ENCODE measurements around the gene TNPO3.
A peak's percentile ranks its signal among the peaks of the same experiment; 100 is the strongest.
"Not testable (repeated sequence)": the region's sequence is repeated elsewhere in the genome, so short reads cannot be mapped to it uniquely, and the experiment has no call there.

Gene TNPO3

DNA sequence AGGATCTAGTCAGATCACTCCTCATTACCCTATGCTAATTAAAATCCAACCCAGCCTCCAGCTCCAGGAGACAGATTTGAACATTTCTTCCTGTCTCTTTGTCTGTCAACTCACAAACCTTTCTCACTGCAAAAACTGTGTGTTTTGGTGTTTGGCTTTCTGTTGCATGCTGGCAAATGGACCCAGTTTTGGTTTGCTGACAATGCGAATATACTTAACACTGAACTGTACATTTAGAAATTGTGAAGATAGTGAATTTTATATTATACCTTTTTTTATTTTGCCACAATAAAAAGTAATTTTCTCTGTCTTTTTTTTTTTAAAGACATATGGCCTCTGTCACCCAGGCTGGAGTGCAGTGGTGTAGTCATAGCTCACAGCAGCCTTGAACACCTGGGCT is 18.3 kb upstream of the TNPO3 start:
- in situ Hi-C loops (cut with MboI; ENCODE audit: low pct_unique_long_range_greater_than_20kb, low sequenced_read_pairs), result no loop called here
- no peak for DNase-seq

- peak; percentile 31 for DNase-seq
- in situ Hi-C loops (cut with MboI; ENCODE audit: low pct_unique_long_range_greater_than_20kb, low sequenced_read_pairs), result no loop called here
Measured at GRCh38 chr7:129072479-129073011, 17.6 kb upstream of the TNPO3 start.

DNA sequence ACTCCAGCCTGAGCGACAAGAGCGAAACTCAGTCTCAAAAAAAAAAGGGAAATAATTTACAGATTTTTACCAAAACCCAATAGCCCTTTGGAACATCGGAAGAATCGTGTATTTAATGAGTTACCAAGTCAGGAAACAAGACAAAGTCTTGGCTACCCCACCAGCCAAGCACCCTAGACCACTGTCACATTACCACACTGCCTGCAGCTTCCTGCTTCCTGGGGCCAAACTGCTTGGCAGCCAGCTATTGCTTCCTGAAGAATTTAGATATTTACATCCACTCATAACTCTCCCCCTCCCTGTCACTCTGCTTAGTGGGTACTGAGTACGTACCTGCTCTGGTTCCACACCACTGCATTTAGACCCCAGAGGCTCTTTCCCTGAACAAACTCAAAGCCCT is 14.1 kb upstream of the TNPO3 start:
- in situ Hi-C loops (cut with MboI; ENCODE audit: low pct_unique_long_range_greater_than_20kb, low sequenced_read_pairs), result no loop called here
- DNase-seq, result peak; percentile 29

DNA sequence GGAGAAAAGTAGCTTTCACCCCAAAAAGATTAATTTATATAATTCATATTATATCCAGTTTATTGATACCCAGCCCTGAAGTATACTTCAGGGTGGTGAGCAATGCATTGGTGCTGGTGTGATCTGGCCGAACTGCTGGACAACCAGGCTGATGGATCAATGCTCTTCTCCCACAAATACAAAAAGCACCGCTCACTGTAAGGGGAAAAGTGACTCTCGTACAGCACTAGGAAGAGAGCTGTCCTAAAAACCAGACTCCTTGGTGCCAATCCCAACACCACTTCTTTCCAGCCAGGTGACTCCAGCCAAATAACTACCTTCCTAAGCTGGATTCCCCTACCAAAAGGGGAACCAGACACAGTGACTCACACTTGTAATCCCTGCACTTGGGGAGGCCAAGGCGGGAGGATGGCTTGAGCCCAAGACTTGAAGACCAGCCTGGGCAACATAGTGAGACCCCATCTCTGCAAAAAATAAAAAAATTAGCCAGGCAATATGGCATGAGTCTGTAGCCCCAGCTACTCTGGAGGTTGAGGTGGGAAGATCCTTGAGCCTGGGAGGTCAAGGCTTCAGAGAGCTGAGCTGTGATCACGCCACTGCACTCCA is 13.1 kb upstream of the TNPO3 start:
- DNase-seq, result no peak
- in situ Hi-C loops (cut with MboI; ENCODE audit: low pct_unique_long_range_greater_than_20kb, low sequenced_read_pairs), result no loop called here

DNA sequence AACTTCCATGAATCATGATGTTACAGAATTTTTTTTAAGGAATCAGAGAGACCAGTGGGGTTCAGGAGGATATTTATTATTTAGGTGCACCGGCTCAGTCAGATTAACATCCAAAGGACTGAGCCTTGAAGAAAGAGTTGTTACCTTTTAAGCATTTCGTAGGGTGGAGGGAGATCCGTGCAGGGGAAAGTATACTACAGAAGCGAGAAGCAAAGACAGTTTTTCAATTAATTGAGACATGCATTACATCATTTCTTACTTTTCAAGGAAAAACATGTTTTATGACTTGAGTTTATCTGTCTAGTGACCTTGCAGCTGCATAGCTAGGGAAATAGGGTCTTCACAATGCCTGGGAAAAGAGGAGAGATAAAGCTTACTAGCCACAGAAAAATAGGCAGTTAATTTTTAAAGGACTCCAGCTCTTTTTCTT is 12.2 kb upstream of the TNPO3 start:
- DNase-seq; in situ Hi-C loops (cut with MboI; ENCODE audit: low pct_unique_long_range_greater_than_20kb, low sequenced_read_pairs): not testable (repeated sequence)

- in situ Hi-C loops (cut with MboI; ENCODE audit: low pct_unique_long_range_greater_than_20kb, low sequenced_read_pairs), result no loop called here
- DNase-seq, result no peak
Measured at GRCh38 chr7:129066290-129067131, 11.6 kb upstream of the TNPO3 start.

DNA sequence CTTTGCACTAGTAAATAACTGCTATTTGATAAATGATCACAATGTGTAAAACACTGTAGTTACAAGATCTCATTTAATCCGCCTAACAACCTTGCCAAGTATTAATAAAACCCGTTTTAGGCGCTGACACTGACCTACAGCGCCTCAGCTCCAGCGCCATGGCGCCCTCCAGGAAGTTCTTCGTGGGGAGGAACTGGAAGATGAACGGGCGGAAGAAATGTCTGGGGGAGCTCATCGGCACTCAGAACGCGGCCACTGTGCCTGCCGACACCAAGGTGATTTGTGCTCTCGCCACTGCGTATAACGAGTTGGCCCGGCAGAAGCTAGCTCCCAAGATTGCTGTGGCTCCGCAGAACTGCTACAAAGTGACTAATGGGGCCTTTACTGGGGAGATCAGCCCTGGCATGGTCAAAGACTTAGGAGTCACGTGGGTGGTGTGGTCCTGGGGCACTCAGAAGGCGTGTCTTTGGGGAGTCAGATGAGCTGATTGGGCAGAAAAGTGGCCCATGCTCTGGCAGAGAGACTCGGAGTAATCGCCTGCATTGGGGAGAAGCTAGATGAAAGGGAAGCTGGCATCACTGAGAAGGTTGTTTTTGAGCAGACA is 1.1 kb upstream of the TNPO3 start:
- in situ Hi-C loops (cut with MboI; ENCODE audit: low pct_unique_long_range_greater_than_20kb, low sequenced_read_pairs), result no loop called here
- no peak for DNase-seq

DNA sequence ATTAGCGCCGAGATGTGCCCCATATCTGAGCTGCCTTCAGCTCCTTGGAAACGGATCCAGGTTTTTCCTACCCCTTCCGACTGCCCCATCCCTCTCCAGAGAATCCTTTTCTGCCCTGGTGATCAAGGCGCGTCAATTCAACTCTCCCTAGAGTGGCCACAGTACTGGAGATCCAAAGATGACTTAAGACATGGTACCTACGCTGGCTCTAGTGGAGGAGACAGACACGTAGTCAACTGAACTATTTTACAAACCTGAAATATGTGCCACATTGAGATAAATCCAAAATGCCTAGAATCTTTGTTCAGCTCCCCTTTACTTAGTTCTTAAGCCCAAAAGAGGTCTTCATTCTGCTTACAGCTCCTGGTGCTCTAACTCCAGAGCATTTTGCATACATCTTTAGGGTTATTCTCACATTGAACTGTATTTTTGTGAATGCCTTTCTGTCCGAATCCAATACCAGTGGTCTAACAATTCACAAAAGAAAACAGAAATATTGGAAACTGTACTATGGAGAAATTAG is 444 bp upstream of the TNPO3 start:
- in situ Hi-C loops (cut with MboI; ENCODE audit: low pct_unique_long_range_greater_than_20kb, low sequenced_read_pairs), result no loop called here
- DNase-seq, result no peak

- in situ Hi-C loops (cut with MboI; ENCODE audit: low pct_unique_long_range_greater_than_20kb, low sequenced_read_pairs), result no loop called here
- DNase-seq, result no peak
Measured at GRCh38 chr7:129053938-129054437, 923 bp downstream of the TNPO3 start.

- in situ Hi-C loops (cut with MboI; ENCODE audit: low pct_unique_long_range_greater_than_20kb, low sequenced_read_pairs), result no loop called here
- DNase-seq, result no peak
Measured at GRCh38 chr7:129052441-129052840, 2.5 kb downstream of the TNPO3 start.

GRCh38 chr7:129051459-129051858 is 3.5 kb downstream of the TNPO3 start:
- in situ Hi-C loops (cut with MboI; ENCODE audit: low pct_unique_long_range_greater_than_20kb, low sequenced_read_pairs); DNase-seq: not testable (repeated sequence)

- in situ Hi-C loops (cut with MboI; ENCODE audit: low pct_unique_long_range_greater_than_20kb, low sequenced_read_pairs), result no loop called here
- DNase-seq, result no peak
Measured at GRCh38 chr7:129047761-129048160, 7.2 kb downstream of the TNPO3 start.

DNA sequence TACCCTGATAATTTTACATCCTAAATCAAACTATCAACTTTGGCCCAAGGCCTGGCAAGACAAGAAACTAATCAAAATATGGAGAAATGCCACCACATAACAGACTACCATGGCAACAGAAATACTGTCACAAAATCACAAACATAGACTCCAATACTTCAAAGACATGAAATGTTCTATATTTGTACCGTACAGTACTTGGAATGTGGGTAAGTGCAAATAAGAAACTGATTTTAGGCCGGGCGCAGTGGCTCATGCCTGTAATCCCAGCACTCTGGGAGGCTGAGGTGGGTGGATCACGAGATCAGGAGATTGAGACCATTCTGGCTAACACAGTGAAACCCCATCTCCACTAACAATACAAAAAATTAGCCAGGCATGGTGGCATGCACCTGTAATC is 9.2 kb downstream of the TNPO3 start:
- DNase-seq, result no peak
- in situ Hi-C loops (cut with MboI; ENCODE audit: low pct_unique_long_range_greater_than_20kb, low sequenced_read_pairs), result no loop called here

DNA sequence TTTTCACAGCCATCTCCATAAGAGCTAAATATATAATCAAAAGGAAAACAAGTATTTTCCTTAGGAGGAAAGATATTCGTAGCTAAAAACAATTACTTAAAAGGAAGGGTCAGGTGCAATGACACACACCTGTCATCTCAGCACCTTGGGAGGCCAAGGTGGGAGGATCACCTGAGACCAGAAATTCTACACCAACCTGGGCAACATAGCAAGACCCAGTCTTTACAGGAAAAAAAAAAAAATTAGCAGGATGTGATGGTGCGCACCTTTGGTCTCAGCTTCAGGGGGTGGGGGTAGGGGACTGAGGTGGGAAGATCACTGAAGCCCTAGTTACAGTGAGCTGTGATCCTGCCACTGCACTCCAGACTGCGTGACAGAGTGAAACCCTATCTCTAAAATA is 11.9 kb downstream of the TNPO3 start:
- in situ Hi-C loops (cut with MboI; ENCODE audit: low pct_unique_long_range_greater_than_20kb, low sequenced_read_pairs), result no loop called here
- no peak for DNase-seq

GRCh38 chr7:129041142-129042085 is 13.5 kb downstream of the TNPO3 start:
- no peak for DNase-seq
- in situ Hi-C loops (cut with MboI; ENCODE audit: low pct_unique_long_range_greater_than_20kb, low sequenced_read_pairs), result no loop called here

DNA sequence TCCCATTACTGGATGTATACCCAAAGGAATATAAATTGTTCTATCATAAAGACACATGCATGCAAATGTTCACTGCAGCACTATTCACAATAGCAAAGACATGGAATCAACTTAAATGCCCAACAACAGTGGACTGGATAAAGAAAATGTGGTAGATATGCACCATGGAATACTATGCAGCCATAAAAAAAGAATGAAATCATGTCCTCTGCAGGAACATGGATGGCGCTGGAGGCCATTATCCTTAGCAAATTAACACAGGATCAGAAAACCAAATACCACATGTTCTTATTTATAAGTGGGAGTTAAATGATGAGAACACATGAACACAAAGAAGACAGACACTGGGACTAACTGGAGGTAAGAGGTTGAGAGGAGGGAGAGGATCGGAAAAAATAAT is 16.4 kb downstream of the TNPO3 start:
- DNase-seq; in situ Hi-C loops (cut with MboI; ENCODE audit: low pct_unique_long_range_greater_than_20kb, low sequenced_read_pairs): not testable (repeated sequence)

- in situ Hi-C loops (cut with MboI; ENCODE audit: low pct_unique_long_range_greater_than_20kb, low sequenced_read_pairs), result no loop called here
Measured at GRCh38 chr7:129037585-129037984, 17.3 kb downstream of the TNPO3 start.

GRCh38 chr7:129032017-129032416 is 22.9 kb downstream of the TNPO3 start:
- in situ Hi-C loops (cut with MboI; ENCODE audit: low pct_unique_long_range_greater_than_20kb, low sequenced_read_pairs), result no loop called here
- DNase-seq, result no peak

More at GRCh38 chr7:129037585-129037984, 17.3 kb downstream of the TNPO3 start:
- no peak for DNase-seq

GRCh38 chr7:129030440-129030839 is 24.5 kb downstream of the TNPO3 start:
- no peak for DNase-seq
- in situ Hi-C loops (cut with MboI; ENCODE audit: low pct_unique_long_range_greater_than_20kb, low sequenced_read_pairs), result no loop called here
